GM18505 (cell line): Measurements from ENCODE around the gene TSPAN11.

Source experiments
- ATAC-seq: cut with Tn5 transposase; IDR thresholded peaks from one replicate; pipeline ENCODE4 v1.9.1; 2021; ENCODE audit not compliant: unreplicated experiment
- POLR2A ChIP-seq: IDR thresholded peaks from 4 replicates; pipeline ENCODE4 v1.6.1; 2011; ENCODE audit warnings: borderline replicate concordance; ENCODE audit not compliant: insufficient read depth, insufficient read length; ENCODE audit errors: extremely low read depth

Gene TSPAN11

GRCh38 chr12:30953951-30954751, 27.6 kb downstream of the TSPAN11 start:
- TF ChIP-seq POLR2A = no peak
- no peak for ATAC-seq

GRCh38 chr12:30955214-30955613, 28.7 kb downstream of the TSPAN11 start:
- no peak for ATAC-seq

GRCh38 chr12:30959110-30959710, 32.7 kb downstream of the TSPAN11 start:
- no peak for TF ChIP-seq POLR2A
- ATAC-seq = no peak

More at GRCh38 chr12:30955214-30955613, 28.7 kb downstream of the TSPAN11 start:
- no peak for TF ChIP-seq POLR2A

- no peak for TF ChIP-seq POLR2A
- no peak for ATAC-seq
Measured at GRCh38 chr12:30959778-30960177, 33.2 kb downstream of the TSPAN11 start.

- no peak for TF ChIP-seq POLR2A
- ATAC-seq = no peak
Measured at GRCh38 chr12:30961030-30961429, 34.5 kb downstream of the TSPAN11 start.

- no peak for TF ChIP-seq POLR2A
- no peak for ATAC-seq
Measured at GRCh38 chr12:30962047-30962446, 35.5 kb downstream of the TSPAN11 start.

GRCh38 chr12:30963709-30964564, 37.4 kb downstream of the TSPAN11 start:
- ATAC-seq = no peak
- no peak for TF ChIP-seq POLR2A

GRCh38 chr12:30964896-30965612, 38.5 kb downstream of the TSPAN11 start:
- no peak for TF ChIP-seq POLR2A
- no peak for ATAC-seq

GRCh38 chr12:30965613-30965985, 39.1 kb downstream of the TSPAN11 start:
- TF ChIP-seq POLR2A = no peak

GRCh38 chr12:30967026-30967425, 40.5 kb downstream of the TSPAN11 start:
- ATAC-seq = no peak
- no peak for TF ChIP-seq POLR2A

More at GRCh38 chr12:30965613-30965985, 39.1 kb downstream of the TSPAN11 start:
- ATAC-seq = no peak

- no peak for ATAC-seq
- no peak for TF ChIP-seq POLR2A
Measured at GRCh38 chr12:30968211-30968610, 41.7 kb downstream of the TSPAN11 start.

- no peak for ATAC-seq
- TF ChIP-seq POLR2A = no peak
Measured at GRCh38 chr12:30969006-30969405, 42.5 kb downstream of the TSPAN11 start.
